ENCODE data around the gene SHTN1.

Gene SHTN1

GRCh38 chr10:116994113-116994890, 10.7 kb downstream of the SHTN1 start:
- H3K36me3 Mint-ChIP-seq: no peaks in the 10 kb centered on the region
- H3K27me3 Mint-ChIP-seq: peaks cover 8% of the 10 kb centered on the region
- H3K4me1 Mint-ChIP-seq: no peaks in the 10 kb centered on the region
- no peaks in the 10 kb centered on the region for H3K9me3 Mint-ChIP-seq
- no peak overlapping the region for H3K27ac Mint-ChIP-seq
- no peak overlapping the region for H3K4me3 Mint-ChIP-seq

DNA sequence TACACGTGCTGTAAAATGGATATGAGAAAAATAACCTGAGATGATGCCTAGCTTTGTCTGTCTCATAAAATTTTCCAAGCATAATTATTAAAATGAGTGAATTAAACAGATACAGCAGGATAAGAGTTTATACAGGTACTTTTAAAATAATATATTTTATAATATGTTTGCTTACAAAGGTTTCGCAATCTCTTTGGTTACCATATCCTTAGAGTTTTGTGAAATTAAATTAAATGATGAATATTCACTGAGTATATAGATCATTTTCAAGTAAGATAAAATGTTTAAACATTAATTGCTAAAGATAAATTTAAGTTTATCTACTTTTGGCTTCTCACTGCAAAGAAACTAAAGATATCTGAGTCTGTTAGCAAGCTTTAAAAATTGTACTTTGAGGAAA, 11.4 kb downstream of the SHTN1 start:
- Mint-ChIP-seq H3K27ac (no peak overlapping the region), H3K36me3 (no peaks in the 10 kb centered on the region), H3K4me3 (no peak overlapping the region), H3K9me3 (no peaks in the 10 kb centered on the region), H3K27me3 (peaks cover 8% of the 10 kb centered on the region), H3K4me1 (no peaks in the 10 kb centered on the region)

- H3K4me1 Mint-ChIP-seq: no peaks in the 10 kb centered on the region
- H3K4me3 Mint-ChIP-seq: no peak overlapping the region
- no peak overlapping the region for H3K27ac Mint-ChIP-seq
- H3K9me3 Mint-ChIP-seq: no peaks in the 10 kb centered on the region
- H3K36me3 Mint-ChIP-seq: no peaks in the 10 kb centered on the region
- H3K27me3 Mint-ChIP-seq: peaks cover 9% of the 10 kb centered on the region
Observed at GRCh38 chr10:116992183-116992582, 12.8 kb downstream of the SHTN1 start.

GRCh38 chr10:116990276-116990800, 14.6 kb downstream of the SHTN1 start:
- Mint-ChIP-seq H3K9me3 (no peaks in the 10 kb centered on the region), H3K27ac (no peak overlapping the region), H3K4me3 (no peak overlapping the region), H3K27me3 (peaks cover 6% of the 10 kb centered on the region), H3K4me1 (no peaks in the 10 kb centered on the region), H3K36me3 (no peaks in the 10 kb centered on the region)

GRCh38 chr10:116989439-116989838, 15.5 kb downstream of the SHTN1 start:
- H3K4me3 Mint-ChIP-seq: no peak overlapping the region
- no peaks in the 10 kb centered on the region for H3K9me3 Mint-ChIP-seq
- no peak overlapping the region for H3K27ac Mint-ChIP-seq
- peaks cover 4% of the 10 kb centered on the region for H3K27me3 Mint-ChIP-seq
- H3K36me3 Mint-ChIP-seq: no peaks in the 10 kb centered on the region
- H3K4me1 Mint-ChIP-seq: no peaks in the 10 kb centered on the region

GRCh38 chr10:116988311-116988710, 16.7 kb downstream of the SHTN1 start:
- Mint-ChIP-seq H3K4me3 (no peak overlapping the region), H3K9me3 (no peaks in the 10 kb centered on the region), H3K27ac (no peak overlapping the region), H3K27me3 (peaks cover 4% of the 10 kb centered on the region), H3K36me3 (no peaks in the 10 kb centered on the region), H3K4me1 (no peaks in the 10 kb centered on the region)

GRCh38 chr10:116985611-116986010, 19.4 kb downstream of the SHTN1 start:
- Mint-ChIP-seq H3K36me3 (no peaks in the 10 kb centered on the region), H3K9me3 (no peaks in the 10 kb centered on the region), H3K27me3 (peaks cover 4% of the 10 kb centered on the region)

GRCh38 chr10:116984202-116984990, 20.6 kb downstream of the SHTN1 start:
- no peaks in the 10 kb centered on the region for H3K9me3 Mint-ChIP-seq
- no peaks in the 10 kb centered on the region for H3K4me1 Mint-ChIP-seq
- H3K27me3 Mint-ChIP-seq: peaks cover 4% of the 10 kb centered on the region
- H3K4me3 Mint-ChIP-seq: no peak overlapping the region
- H3K36me3 Mint-ChIP-seq: no peaks in the 10 kb centered on the region
- no peak overlapping the region for H3K27ac Mint-ChIP-seq

More at GRCh38 chr10:116985611-116986010, 19.4 kb downstream of the SHTN1 start:
- Mint-ChIP-seq H3K4me3 (no peak overlapping the region), H3K27ac (no peak overlapping the region), H3K4me1 (no peaks in the 10 kb centered on the region)

DNA sequence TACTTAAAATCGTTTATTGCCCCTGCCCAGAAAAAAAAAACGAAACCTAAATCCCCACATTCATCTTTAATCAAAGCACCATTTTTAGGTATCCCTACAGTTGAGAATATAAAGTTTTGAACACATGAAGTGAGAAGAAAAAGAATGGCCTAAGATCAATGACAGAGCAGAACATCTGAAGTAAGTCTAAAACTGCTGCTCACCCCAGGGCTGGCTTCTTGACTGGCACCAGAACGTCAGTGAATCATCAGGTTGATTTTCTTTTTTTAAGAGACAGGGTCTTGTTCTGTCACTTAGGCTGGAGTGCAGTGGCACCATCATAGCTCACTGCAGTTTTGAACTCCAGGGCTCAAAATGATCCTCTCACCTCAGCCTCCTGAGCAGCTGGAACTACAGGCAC, 24.9 kb downstream of the SHTN1 start:
- no peak overlapping the region for H3K27ac Mint-ChIP-seq
- no peaks in the 10 kb centered on the region for H3K36me3 Mint-ChIP-seq
- no peaks in the 10 kb centered on the region for H3K4me1 Mint-ChIP-seq
- H3K9me3 Mint-ChIP-seq: no peaks in the 10 kb centered on the region
- H3K27me3 Mint-ChIP-seq: peaks cover 3% of the 10 kb centered on the region
- no peak overlapping the region for H3K4me3 Mint-ChIP-seq

GRCh38 chr10:116978901-116979300, 26.1 kb downstream of the SHTN1 start:
- H3K4me1 Mint-ChIP-seq: no peaks in the 10 kb centered on the region
- no peaks in the 10 kb centered on the region for H3K36me3 Mint-ChIP-seq
- no peaks in the 10 kb centered on the region for H3K9me3 Mint-ChIP-seq
- no peak overlapping the region for H3K27ac Mint-ChIP-seq
- no peak overlapping the region for H3K4me3 Mint-ChIP-seq
- H3K27me3 Mint-ChIP-seq: peaks cover 2% of the 10 kb centered on the region

GRCh38 chr10:116974456-116975005, 30.5 kb downstream of the SHTN1 start:
- Mint-ChIP-seq H3K27me3 (peaks cover 2% of the 10 kb centered on the region), H3K4me3 (no peak overlapping the region), H3K9me3 (no peaks in the 10 kb centered on the region), H3K27ac (no peak overlapping the region), H3K36me3 (no peaks in the 10 kb centered on the region), H3K4me1 (no peaks in the 10 kb centered on the region)

GRCh38 chr10:116973946-116974455, 31.0 kb downstream of the SHTN1 start:
- Mint-ChIP-seq H3K27ac (no peak overlapping the region), H3K4me3 (no peak overlapping the region), H3K36me3 (no peaks in the 10 kb centered on the region), H3K4me1 (no peaks in the 10 kb centered on the region), H3K27me3 (peaks cover 2% of the 10 kb centered on the region), H3K9me3 (no peaks in the 10 kb centered on the region)

DNA sequence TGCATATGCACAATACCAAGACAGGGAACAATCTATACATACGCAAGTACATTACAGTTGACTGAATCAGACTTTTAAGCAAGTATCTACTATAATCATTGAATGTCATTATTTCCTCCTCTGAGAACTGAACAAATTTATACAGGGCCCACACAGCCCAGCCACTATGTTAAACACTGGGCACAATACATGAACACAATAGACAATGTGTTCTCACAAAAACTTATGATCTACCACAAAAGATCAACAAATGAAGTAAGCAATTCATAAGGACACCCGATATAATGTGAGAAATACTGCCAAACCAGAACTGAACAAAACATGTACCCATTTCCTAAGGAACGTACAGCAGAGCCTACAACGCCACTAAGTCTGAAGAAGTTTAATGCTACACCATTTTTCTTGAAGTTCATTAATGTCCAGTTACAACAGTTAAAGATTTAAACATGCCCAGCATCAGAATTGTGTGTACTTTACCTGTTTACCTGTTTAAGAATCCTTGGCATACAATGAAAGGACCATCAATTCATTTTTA, 31.5 kb downstream of the SHTN1 start:
- Mint-ChIP-seq H3K27me3 (peaks cover 2% of the 10 kb centered on the region), H3K27ac (no peak overlapping the region), H3K4me3 (no peak overlapping the region), H3K36me3 (no peaks in the 10 kb centered on the region), H3K9me3 (no peaks in the 10 kb centered on the region), H3K4me1 (no peaks in the 10 kb centered on the region)

GRCh38 chr10:116972131-116972530, 32.9 kb downstream of the SHTN1 start:
- Mint-ChIP-seq H3K36me3 (no peaks in the 10 kb centered on the region), H3K9me3 (no peaks in the 10 kb centered on the region), H3K4me3 (no peak overlapping the region), H3K27me3 (peaks cover 2% of the 10 kb centered on the region), H3K27ac (no peak overlapping the region), H3K4me1 (no peaks in the 10 kb centered on the region)

DNA sequence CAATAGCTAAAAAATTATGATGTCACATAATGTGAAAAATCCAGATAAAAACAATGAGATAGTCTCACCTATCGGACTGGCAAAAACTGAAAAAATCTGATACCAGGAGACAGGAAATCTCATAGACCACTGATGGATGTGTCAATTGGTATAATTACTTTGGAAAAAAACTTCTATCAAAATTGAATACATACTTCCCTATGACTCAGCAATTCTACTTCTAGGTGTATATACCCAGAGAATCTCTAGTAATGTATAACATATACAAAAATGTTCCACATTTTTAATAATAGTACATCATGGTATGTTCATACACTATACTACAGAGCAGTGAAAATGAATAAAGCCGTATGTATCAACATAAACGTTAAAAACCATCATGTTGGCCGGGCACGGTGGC, 34.9 kb downstream of the SHTN1 start:
- no peak overlapping the region for H3K4me3 Mint-ChIP-seq

More for the DNA sequence above, 34.9 kb downstream of the SHTN1 start:
- Mint-ChIP-seq H3K36me3 (no peaks in the 10 kb centered on the region), H3K4me1 (no peaks in the 10 kb centered on the region), H3K9me3 (no peaks in the 10 kb centered on the region), H3K27ac (no peak overlapping the region), H3K27me3 (no peaks in the 10 kb centered on the region)
